Keratinocyte (primary cell): ENCODE results near the gene CC2D1A.

Experiments used
- CTCF ChIP-seq, 3 experiments: IDR thresholded peaks in 1 of 3; conservative IDR thresholded peaks in 1 of 3; optimal IDR thresholded peaks in 1 of 3; 2 replicates in 2 of 3; 3 replicates in 1 of 3; pipeline versions ENCODE3 to v1.5.1; 2011; ENCODE audit warnings: low read length in 3 of 3, mild to moderate bottlenecking in 3 of 3, moderate library complexity in 2 of 3, control low read depth in 1 of 3, inconsistent platforms in 1 of 3; ENCODE audit not compliant: insufficient read depth in 2 of 3; ENCODE audit errors: extremely low read depth in 1 of 3
- EZH2 ChIP-seq: IDR thresholded peaks from one replicate; pipeline ENCODE4 v1.6.1; 2012; ENCODE audit warnings: inconsistent platforms, mild to moderate bottlenecking, low read length, moderate library complexity

GRCh38 chr19:13868663-13869062, 37.3 kb upstream of the CC2D1A start:
- no peak for TF ChIP-seq EZH2
- TF ChIP-seq CTCF (optimal IDR thresholded peaks at IDR 0.05 in 1 of 3, IDR thresholded peaks at IDR 0.05 in 1 of 3, conservative IDR thresholded peaks at IDR 0.05 in 1 of 3; ENCODE audit: extremely low read depth in 1 of 3, insufficient read depth in 2 of 3, low read length in 3 of 3) = no peak
